K562 (cell line): Measurements from ENCODE around the gene NUP210. TPM values are rescaled to one million over a fixed set of nuclear protein-coding genes. Genes with fewer than 3 reads are reported as not detected.
A peak's percentile ranks its signal among the peaks of the same experiment; 100 is the strongest.

Experiments used
- GATAD2A ChIP-seq: fragments of 450-650 bp; IDR thresholded peaks from 2 replicates; pipeline ENCODE4 v1.6.1; 2017
- GTF2A2 ChIP-seq: IDR thresholded peaks from 2 replicates; pipeline ENCODE4 v1.6.1; 2016; ENCODE audit warnings: mild to moderate bottlenecking, missing genetic modification characterization, missing compliant biosample characterization
- OTX1 ChIP-seq: fragments of 450-650 bp; formaldehyde crosslinking; IDR thresholded peaks from 2 replicates; pipeline ENCODE4 v1.4.0; 2022; ENCODE audit warnings: mild to moderate bottlenecking
- RHOXF2B ChIP-seq: fragments of 250-450 bp; sonication (Bioruptor Pico); conservative IDR thresholded peaks from 2 replicates; pipeline ENCODE4 v1.5.1; 2021
- TAF9B ChIP-seq: fragments of 450-650 bp; IDR thresholded peaks from 2 replicates; pipeline ENCODE4 v1.6.1; 2018; ENCODE audit warnings: mild to moderate bottlenecking; ENCODE audit not compliant: partially characterized antibody
- polyA plus RNA-seq, 8 experiments: library from polyadenylated mRNA; depleted of rRNA in 4 of 8; stranded (reverse) in 5 of 8; unstranded in 3 of 8; fragments of >200 nt; fragmentation: Nextera tagmentation in 2 of 8; fragmentation: Illumina TruSeq in 1 of 8; extraction: Ambion mirVana in 2 of 8; extraction: Trizol in 1 of 8; gene quantifications; 2 replicates each; pipeline versions ENCODE4 v1.2.1 to v1.2.3, GENCODE V29; 2011 to 2014; ENCODE audit warnings: inconsistent platforms in 1 of 8, missing spikeins in 1 of 8
- total RNA-seq, 7 experiments: library from RNA; depleted of rRNA in 6 of 7; stranded (reverse); fragments of >200 nt in 6 of 7; fragmentation: Illumina TruSeq in 2 of 7; extraction: Trizol in 2 of 7; gene quantifications; 2 replicates each; pipeline versions ENCODE4 v1.2.1 to v1.2.3, GENCODE V29; 2011 to 2021; ENCODE audit warnings: low replicate concordance in 1 of 7
- TF ChIP-seq, protein P1 (sequence below): fragments of 250-450 bp; sonication (Bioruptor Pico); IDR thresholded peaks from 2 replicates; pipeline ENCODE4 v1.4.0; 2020
- TF ChIP-seq, protein P2 (sequence below): sonication (generic); formaldehyde crosslinking; IDR thresholded peaks from 2 replicates; pipeline ENCODE4 v1.8.1; 2023; ENCODE audit warnings: mild to moderate bottlenecking, missing genetic modification reagents
- TF ChIP-seq, protein P3 (sequence below), 2 experiments: fragments of 450-650 bp in 1 of 2; sonication (generic) in 1 of 2; formaldehyde crosslinking in 1 of 2; IDR thresholded peaks; 2 replicates each; pipeline versions ENCODE4 v1.7.1 to v1.9.0; 2016 to 2022; ENCODE audit warnings: inconsistent platforms in 1 of 2, mild to moderate bottlenecking in 1 of 2, missing genetic modification reagents in 1 of 2
- TF ChIP-seq, protein P4 (sequence below): fragments of 250-450 bp; sonication (Bioruptor Pico); IDR thresholded peaks from 2 replicates; pipeline ENCODE4 v1.4.0; 2020; ENCODE audit warnings: borderline replicate concordance

The NUP210 gene
- total and polyA plus RNA-seq, 9 of the 15 experiments (the other 6 are each of a cell fraction or from before 2014, with no cell fraction given): 1.2 to 138 (median 44.0) TPM

DNA sequence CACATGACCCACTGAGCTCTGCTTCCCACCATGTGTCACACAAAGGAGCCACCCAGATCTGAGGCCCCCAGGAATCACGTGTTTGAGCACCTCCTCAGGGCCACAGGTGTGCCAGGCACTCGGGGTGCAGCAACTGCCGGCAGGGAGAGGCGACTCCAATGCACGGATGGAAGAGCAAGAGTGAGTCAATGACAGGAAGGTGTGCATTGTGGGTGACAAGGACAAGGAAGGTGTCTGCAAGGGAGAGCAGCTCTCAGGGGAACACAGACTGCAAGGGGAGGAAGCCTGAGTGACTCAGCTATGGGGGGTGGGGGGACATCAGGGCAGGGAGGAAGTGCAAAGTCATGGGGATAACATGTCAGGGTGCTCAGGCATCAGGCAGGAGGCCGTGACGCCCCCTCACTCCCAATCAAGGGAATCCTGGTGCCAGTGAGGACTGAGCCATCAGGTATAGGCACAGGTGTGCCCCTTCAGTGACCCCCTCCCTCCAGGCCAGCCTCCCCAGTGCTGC is 67.4 kb downstream of the NUP210 start (continued):
- TF ChIP-seq, protein P1, sequence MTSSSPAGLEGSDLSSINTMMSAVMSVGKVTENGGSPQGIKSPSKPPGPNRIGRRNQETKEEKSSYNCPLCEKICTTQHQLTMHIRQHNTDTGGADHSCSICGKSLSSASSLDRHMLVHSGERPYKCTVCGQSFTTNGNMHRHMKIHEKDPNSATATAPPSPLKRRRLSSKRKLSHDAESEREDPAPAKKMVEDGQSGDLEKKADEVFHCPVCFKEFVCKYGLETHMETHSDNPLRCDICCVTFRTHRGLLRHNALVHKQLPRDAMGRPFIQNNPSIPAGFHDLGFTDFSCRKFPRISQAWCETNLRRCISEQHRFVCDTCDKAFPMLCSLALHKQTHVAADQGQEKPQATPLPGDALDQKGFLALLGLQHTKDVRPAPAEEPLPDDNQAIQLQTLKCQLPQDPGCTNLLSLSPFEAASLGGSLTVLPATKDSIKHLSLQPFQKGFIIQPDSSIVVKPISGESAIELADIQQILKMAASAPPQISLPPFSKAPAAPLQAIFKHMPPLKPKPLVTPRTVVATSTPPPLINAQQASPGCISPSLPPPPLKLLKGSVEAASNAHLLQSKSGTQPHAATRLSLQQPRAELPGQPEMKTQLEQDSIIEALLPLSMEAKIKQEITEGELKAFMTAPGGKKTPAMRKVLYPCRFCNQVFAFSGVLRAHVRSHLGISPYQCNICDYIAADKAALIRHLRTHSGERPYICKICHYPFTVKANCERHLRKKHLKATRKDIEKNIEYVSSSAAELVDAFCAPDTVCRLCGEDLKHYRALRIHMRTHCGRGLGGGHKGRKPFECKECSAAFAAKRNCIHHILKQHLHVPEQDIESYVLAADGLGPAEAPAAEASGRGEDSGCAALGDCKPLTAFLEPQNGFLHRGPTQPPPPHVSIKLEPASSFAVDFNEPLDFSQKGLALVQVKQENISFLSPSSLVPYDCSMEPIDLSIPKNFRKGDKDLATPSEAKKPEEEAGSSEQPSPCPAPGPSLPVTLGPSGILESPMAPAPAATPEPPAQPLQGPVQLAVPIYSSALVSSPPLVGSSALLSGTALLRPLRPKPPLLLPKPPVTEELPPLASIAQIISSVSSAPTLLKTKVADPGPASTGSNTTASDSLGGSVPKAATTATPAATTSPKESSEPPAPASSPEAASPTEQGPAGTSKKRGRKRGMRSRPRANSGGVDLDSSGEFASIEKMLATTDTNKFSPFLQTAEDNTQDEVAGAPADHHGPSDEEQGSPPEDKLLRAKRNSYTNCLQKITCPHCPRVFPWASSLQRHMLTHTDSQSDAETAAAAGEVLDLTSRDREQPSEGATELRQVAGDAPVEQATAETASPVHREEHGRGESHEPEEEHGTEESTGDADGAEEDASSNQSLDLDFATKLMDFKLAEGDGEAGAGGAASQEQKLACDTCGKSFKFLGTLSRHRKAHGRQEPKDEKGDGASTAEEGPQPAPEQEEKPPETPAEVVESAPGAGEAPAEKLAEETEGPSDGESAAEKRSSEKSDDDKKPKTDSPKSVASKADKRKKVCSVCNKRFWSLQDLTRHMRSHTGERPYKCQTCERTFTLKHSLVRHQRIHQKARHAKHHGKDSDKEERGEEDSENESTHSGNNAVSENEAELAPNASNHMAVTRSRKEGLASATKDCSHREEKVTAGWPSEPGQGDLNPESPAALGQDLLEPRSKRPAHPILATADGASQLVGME: no peak
- TF ChIP-seq, protein P2, sequence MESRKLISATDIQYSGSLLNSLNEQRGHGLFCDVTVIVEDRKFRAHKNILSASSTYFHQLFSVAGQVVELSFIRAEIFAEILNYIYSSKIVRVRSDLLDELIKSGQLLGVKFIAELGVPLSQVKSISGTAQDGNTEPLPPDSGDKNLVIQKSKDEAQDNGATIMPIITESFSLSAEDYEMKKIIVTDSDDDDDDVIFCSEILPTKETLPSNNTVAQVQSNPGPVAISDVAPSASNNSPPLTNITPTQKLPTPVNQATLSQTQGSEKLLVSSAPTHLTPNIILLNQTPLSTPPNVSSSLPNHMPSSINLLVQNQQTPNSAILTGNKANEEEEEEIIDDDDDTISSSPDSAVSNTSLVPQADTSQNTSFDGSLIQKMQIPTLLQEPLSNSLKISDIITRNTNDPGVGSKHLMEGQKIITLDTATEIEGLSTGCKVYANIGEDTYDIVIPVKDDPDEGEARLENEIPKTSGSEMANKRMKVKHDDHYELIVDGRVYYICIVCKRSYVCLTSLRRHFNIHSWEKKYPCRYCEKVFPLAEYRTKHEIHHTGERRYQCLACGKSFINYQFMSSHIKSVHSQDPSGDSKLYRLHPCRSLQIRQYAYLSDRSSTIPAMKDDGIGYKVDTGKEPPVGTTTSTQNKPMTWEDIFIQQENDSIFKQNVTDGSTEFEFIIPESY: no peak
- TF ChIP-seq, protein P3, sequence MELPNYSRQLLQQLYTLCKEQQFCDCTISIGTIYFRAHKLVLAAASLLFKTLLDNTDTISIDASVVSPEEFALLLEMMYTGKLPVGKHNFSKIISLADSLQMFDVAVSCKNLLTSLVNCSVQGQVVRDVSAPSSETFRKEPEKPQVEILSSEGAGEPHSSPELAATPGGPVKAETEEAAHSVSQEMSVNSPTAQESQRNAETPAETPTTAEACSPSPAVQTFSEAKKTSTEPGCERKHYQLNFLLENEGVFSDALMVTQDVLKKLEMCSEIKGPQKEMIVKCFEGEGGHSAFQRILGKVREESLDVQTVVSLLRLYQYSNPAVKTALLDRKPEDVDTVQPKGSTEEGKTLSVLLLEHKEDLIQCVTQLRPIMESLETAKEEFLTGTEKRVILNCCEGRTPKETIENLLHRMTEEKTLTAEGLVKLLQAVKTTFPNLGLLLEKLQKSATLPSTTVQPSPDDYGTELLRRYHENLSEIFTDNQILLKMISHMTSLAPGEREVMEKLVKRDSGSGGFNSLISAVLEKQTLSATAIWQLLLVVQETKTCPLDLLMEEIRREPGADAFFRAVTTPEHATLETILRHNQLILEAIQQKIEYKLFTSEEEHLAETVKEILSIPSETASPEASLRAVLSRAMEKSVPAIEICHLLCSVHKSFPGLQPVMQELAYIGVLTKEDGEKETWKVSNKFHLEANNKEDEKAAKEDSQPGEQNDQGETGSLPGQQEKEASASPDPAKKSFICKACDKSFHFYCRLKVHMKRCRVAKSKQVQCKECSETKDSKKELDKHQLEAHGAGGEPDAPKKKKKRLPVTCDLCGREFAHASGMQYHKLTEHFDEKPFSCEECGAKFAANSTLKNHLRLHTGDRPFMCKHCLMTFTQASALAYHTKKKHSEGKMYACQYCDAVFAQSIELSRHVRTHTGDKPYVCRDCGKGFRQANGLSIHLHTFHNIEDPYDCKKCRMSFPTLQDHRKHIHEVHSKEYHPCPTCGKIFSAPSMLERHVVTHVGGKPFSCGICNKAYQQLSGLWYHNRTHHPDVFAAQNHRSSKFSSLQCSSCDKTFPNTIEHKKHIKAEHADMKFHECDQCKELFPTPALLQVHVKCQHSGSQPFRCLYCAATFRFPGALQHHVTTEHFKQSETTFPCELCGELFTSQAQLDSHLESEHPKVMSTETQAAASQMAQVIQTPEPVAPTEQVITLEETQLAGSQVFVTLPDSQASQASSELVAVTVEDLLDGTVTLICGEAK (IDR thresholded peaks at IDR 0.05): peak; percentile 59
- TF ChIP-seq, protein P3 (CRISPR knock-in tag; IDR thresholded peaks at IDR 0.05): no peak
- TF ChIP-seq OTX1 (CRISPR knock-in tag) (no peak), GATAD2A (peak; percentile 91), GTF2A2 (tag) (no peak), RHOXF2B (no peak), TAF9B (no peak)
- TF ChIP-seq, protein P4, sequence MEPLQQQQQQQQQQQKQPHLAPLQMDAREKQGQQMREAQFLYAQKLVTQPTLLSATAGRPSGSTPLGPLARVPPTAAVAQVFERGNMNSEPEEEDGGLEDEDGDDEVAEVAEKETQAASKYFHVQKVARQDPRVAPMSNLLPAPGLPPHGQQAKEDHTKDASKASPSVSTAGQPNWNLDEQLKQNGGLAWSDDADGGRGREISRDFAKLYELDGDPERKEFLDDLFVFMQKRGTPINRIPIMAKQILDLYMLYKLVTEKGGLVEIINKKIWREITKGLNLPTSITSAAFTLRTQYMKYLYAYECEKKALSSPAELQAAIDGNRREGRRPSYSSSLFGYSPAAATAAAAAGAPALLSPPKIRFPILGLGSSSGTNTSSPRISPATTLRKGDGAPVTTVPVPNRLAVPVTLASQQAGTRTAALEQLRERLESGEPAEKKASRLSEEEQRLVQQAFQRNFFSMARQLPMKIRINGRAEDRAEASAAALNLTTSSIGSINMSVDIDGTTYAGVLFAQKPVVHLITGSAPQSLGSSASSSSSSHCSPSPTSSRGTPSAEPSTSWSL: no peak
